OCI-LY7 (cell line): ENCODE results near the gene GCFC2. TPM values are rescaled to one million over a fixed set of nuclear protein-coding genes. Genes with fewer than 3 reads are reported as not detected.

Experiments
- BruUV-seq: library from RNA; stranded (reverse); fragments of 400-500 nt; replicated peaks from 2 replicates; lab custom pipeline; 2021; lab: Mats Ljungman, UMichigan
- CTCF ChIA-PET: fragments of 300-600 bp; sonication (Branson Sonifier 250); formaldehyde crosslinking; loops from one replicate; lab custom pipeline; 2022; ENCODE audit warnings: antibody characterized with exemption; ENCODE audit not compliant: unreplicated experiment; lab: Charles Lee
- POLR2A ChIA-PET: fragments of 300-600 bp; sonication (Branson Sonifier 250); formaldehyde crosslinking; loops from one replicate; lab custom pipeline; 2022; ENCODE audit warnings: antibody characterized with exemption; lab: Charles Lee
- DNase-seq: peaks from one replicate; pipeline ENCODE4 v3.0.0-alpha.2; 2015; ENCODE audit warnings: low spot score
- H2AFZ ChIP-seq: fragments of 200-600 bp; sonication (generic), shearing (Covaris generic); 2 replicates; pipeline ENCODE4 v1.6.1; 2014; ENCODE audit warnings: mild to moderate bottlenecking, antibody characterized with exemption, low read length, moderate library complexity
- H3K27ac ChIP-seq: fragments of 200-600 bp; sonication (generic); 2 replicates; pipeline ENCODE4 v1.5.1; 2014; ENCODE audit warnings: mixed run types, low read depth, mild to moderate bottlenecking, moderate library complexity, low read length, inconsistent platforms; ENCODE audit not compliant: poor library complexity, severe bottlenecking
- H3K36me3 ChIP-seq: fragments of 200-600 bp; sonication (generic); 2 replicates; pipeline ENCODE4 v1.6.1; 2014; ENCODE audit warnings: mild to moderate bottlenecking, antibody characterized with exemption, low read length, moderate library complexity, mixed read lengths; ENCODE audit not compliant: insufficient read depth
- H3K4me1 ChIP-seq: fragments of 200-600 bp; sonication (generic); 2 replicates; pipeline ENCODE4 v1.5.1; 2014; ENCODE audit warnings: mild to moderate bottlenecking, low read length; ENCODE audit not compliant: insufficient read depth, poor library complexity, severe bottlenecking
- H3K4me2 ChIP-seq: fragments of 200-600 bp; sonication (generic); 2 replicates; pipeline ENCODE4 v1.6.1; 2014; ENCODE audit warnings: mild to moderate bottlenecking, low read length
- H3K4me3 ChIP-seq: fragments of 200-600 bp; sonication (generic); 2 replicates; pipeline ENCODE4 v1.5.1; 2014; ENCODE audit warnings: mild to moderate bottlenecking, low read depth, low read length; ENCODE audit not compliant: poor library complexity, severe bottlenecking
- H3K79me2 ChIP-seq: fragments of 200-600 bp; sonication (generic); 2 replicates; pipeline ENCODE4 v1.6.1; 2016; ENCODE audit warnings: low read depth, mild to moderate bottlenecking, low read length, moderate library complexity, mixed read lengths; ENCODE audit not compliant: insufficient read depth
- H3K9me2 ChIP-seq: fragments of 200-600 bp; sonication (generic); 2 replicates; pipeline ENCODE4 v1.6.1; 2016; ENCODE audit warnings: mild to moderate bottlenecking, low read length, mixed read lengths; ENCODE audit not compliant: insufficient read depth
- H3K9me3 ChIP-seq: fragments of 200-600 bp; sonication (generic); 2 replicates; pipeline ENCODE4 v1.6.1; 2014; ENCODE audit warnings: mild to moderate bottlenecking, mixed run types, low read length, mixed read lengths
- H4K20me1 ChIP-seq: fragments of 200-600 bp; sonication (generic); 2 replicates; pipeline ENCODE4 v1.6.1; 2014; ENCODE audit warnings: mild to moderate bottlenecking, antibody characterized with exemption, low read length, moderate library complexity, mixed read lengths; ENCODE audit not compliant: insufficient read depth
- EZH2phosphoT487 ChIP-seq: fragments of 200-600 bp; sonication (generic); IDR thresholded peaks from 2 replicates; pipeline ENCODE4 v1.6.1; 2018; ENCODE audit warnings: low read depth, borderline replicate concordance, mild to moderate bottlenecking, mixed run types, antibody characterized with exemption, low read length, moderate library complexity, mixed read lengths
- intact Hi-C: fragments of 100-400 bp; cut with micrococcal nuclease; formaldehyde crosslinking; loops from one replicate; pipeline ENCODE4 v1.10.0; 2022; ENCODE audit not compliant: unreplicated experiment
- total RNA-seq, 2 experiments: library from RNA; depleted of rRNA in 1 of 2; stranded (reverse); fragments of >200 nt in 1 of 2; shearing (Covaris generic) in 1 of 2; gene quantifications; 2 replicates each; pipeline ENCODE4 v1.2.3, GENCODE V29; 2014 to 2022
- TF ChIP-seq, protein P1 (sequence below): fragments of 200-600 bp; sonication (generic); conservative IDR thresholded peaks from 2 replicates; pipeline ENCODE4 v1.5.1; 2014; ENCODE audit warnings: mild to moderate bottlenecking, antibody characterized with exemption, low read length, moderate library complexity, mixed read lengths

Gene GCFC2
- total RNA-seq, 2 experiments from 2014 or later: 19.3 to 21.8 TPM

DNA sequence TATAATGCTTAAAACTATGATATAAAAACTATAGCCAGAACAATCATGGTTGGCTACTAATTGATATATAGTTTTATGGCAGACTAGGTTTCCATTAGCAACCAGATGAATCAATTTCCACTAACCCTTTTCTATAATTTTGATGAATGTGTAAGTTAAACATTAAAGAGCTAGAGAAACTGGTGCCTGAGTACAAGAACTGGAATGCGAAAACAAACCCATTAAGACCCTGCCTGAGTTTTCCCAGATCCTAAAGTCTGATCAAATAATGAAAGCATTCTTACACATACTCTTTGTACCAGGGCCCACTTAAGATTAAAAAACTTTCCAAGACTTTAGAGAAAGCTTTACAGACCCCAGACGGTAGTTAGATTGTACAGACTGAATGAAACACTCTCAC is 42.8 kb downstream of the GCFC2 start:
- H2AFZ ChIP-seq: no peak overlapping the region

GRCh38 chr2:75666911-75667310 is 43.8 kb downstream of the GCFC2 start:
- CTCF ChIA-PET: no interaction called here
- Histone ChIP-seq H3K4me2 (no peak overlapping the region), H3K79me2 (no peaks in the 10 kb centered on the region), H4K20me1 (no peaks in the 10 kb centered on the region), H3K36me3 (peaks cover 91% of the 10 kb centered on the region), H3K9me3 (no peaks in the 10 kb centered on the region), H3K27ac (no peak overlapping the region), H2AFZ (no peak overlapping the region), H3K4me1 (no peaks in the 10 kb centered on the region), H3K4me3 (no peak overlapping the region), H3K9me2 (no peaks in the 10 kb centered on the region)
- no peak for TF ChIP-seq EZH2phosphoT487
- TF ChIP-seq, protein P1, sequence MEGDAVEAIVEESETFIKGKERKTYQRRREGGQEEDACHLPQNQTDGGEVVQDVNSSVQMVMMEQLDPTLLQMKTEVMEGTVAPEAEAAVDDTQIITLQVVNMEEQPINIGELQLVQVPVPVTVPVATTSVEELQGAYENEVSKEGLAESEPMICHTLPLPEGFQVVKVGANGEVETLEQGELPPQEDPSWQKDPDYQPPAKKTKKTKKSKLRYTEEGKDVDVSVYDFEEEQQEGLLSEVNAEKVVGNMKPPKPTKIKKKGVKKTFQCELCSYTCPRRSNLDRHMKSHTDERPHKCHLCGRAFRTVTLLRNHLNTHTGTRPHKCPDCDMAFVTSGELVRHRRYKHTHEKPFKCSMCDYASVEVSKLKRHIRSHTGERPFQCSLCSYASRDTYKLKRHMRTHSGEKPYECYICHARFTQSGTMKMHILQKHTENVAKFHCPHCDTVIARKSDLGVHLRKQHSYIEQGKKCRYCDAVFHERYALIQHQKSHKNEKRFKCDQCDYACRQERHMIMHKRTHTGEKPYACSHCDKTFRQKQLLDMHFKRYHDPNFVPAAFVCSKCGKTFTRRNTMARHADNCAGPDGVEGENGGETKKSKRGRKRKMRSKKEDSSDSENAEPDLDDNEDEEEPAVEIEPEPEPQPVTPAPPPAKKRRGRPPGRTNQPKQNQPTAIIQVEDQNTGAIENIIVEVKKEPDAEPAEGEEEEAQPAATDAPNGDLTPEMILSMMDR: no peak
- intact Hi-C loops: no loop called here
- DNase-seq: no peak
- POLR2A ChIA-PET: interaction anchor here (0.7 kb wide), 1 partner anchor 79 kb away, joined by 3 read pairs; no protein-coding TSS in a partner anchor
- no TSS peak for BruUV-seq

More for the DNA sequence above, 42.8 kb downstream of the GCFC2 start:
- Histone ChIP-seq H3K27ac (no peak overlapping the region), H3K4me3 (no peak overlapping the region), H3K79me2 (no peaks in the 10 kb centered on the region), H3K4me2 (no peak overlapping the region), H4K20me1 (no peaks in the 10 kb centered on the region), H3K4me1 (no peaks in the 10 kb centered on the region), H3K36me3 (peaks cover 88% of the 10 kb centered on the region), H3K9me2 (no peaks in the 10 kb centered on the region), H3K9me3 (no peaks in the 10 kb centered on the region)
- intact Hi-C loops: no loop called here
- CTCF ChIA-PET: no interaction called here
- POLR2A ChIA-PET: interaction anchor here (1.3 to 1.5 kb wide), 3 partner anchors 11 to 16 kb away, joined by 3 to 6 read pairs (median 4); no protein-coding TSS in a partner anchor
- BruUV-seq: no TSS peak
- no peak for DNase-seq
- TF ChIP-seq, protein P1: no peak
- TF ChIP-seq EZH2phosphoT487: no peak

DNA sequence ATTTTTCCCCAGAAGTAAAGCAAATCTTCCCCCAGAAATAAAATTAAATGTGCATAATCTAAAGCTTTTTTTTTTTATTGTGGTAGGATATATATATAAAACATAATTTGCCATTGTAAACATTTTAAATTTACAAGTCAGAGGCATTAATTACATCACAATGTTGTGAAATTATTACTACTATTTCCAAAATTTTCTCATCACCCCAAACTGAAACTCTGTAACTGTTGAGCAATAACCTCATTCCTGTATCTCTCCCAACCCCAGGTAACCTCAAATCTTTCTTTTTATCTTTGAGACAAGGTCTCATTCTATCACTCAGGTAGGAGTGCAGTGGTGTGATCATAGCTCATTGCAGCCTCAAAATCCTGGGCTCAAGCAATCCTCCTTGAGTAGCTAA is 52.9 kb downstream of the GCFC2 start:
- H3K79me2 ChIP-seq: no peaks in the 10 kb centered on the region; the same call in 1 of the 2 replicates
- H3K9me3 ChIP-seq: no peaks in the 10 kb centered on the region
- no peak overlapping the region for H3K4me3 ChIP-seq
- H3K4me2 ChIP-seq: no peak overlapping the region
- H3K9me2 ChIP-seq: no peaks in the 10 kb centered on the region
- DNase-seq: no peak
- no TSS peak for BruUV-seq
- H3K36me3 ChIP-seq: peaks cover 99% of the 10 kb centered on the region
- intact Hi-C loops: no loop called here
- TF ChIP-seq, protein P1: no peak
- no peak for TF ChIP-seq EZH2phosphoT487
- H2AFZ ChIP-seq: no peak overlapping the region
- no peak overlapping the region for H3K27ac ChIP-seq
- CTCF ChIA-PET: no interaction called here
- POLR2A ChIA-PET: interaction anchor here (0.7 to 2.2 kb wide), 8 partner anchors 9 to 72 kb away, joined by 3 to 6 read pairs (median 4); partner anchors contain the start of gene MRPL19
- H4K20me1 ChIP-seq: no peaks in the 10 kb centered on the region
- H3K4me1 ChIP-seq: no peaks in the 10 kb centered on the region
